Aorta (tissue), 5 donors: ENCODE results near the gene MICAL2. TPM values are rescaled to one million over a fixed set of nuclear protein-coding genes. Genes with fewer than 3 reads are reported as not detected.
A peak's percentile ranks its signal among the peaks of the same experiment; 100 is the strongest.

Experiments
- ATAC-seq: fragments of 200-7000 bp; cut with Tn5 transposase; one replicate; pipeline ENCODE4 v1.9.1; 2022; ENCODE audit warnings: moderate library complexity; ENCODE audit not compliant: low FRiP score
- DNase-seq, 2 donors: peaks; one replicate each; pipeline ENCODE4 v3.0.0-alpha.2; 2020
- H3K27ac ChIP-seq, 2 donors: one replicate each; pipeline ENCODE4 v1.5.1; 2013; ENCODE audit warnings: low read length in 2 of 2, mild to moderate bottlenecking in 2 of 2, moderate library complexity in 2 of 2, control low read depth in 1 of 2, inconsistent platforms in 1 of 2, low read depth in 1 of 2
- H3K27me3 ChIP-seq, 2 donors: one replicate each; pipeline ENCODE4 v1.6.1; 2013; ENCODE audit warnings: control low read depth in 1 of 2, low read length in 1 of 2, mild to moderate bottlenecking in 1 of 2, moderate library complexity in 1 of 2; ENCODE audit not compliant: insufficient read depth in 2 of 2, control insufficient read depth in 1 of 2
- H3K36me3 ChIP-seq, 2 donors: one replicate each; pipeline ENCODE4 v1.6.1; 2013; ENCODE audit warnings: control low read depth in 1 of 2, low read length in 1 of 2, mild to moderate bottlenecking in 1 of 2; ENCODE audit not compliant: insufficient read depth in 2 of 2, control insufficient read depth in 1 of 2
- H3K4me1 ChIP-seq, 2 donors: one replicate each; pipeline ENCODE4 v1.6.1; 2013; ENCODE audit warnings: low read length in 2 of 2, control low read depth in 1 of 2, mild to moderate bottlenecking in 1 of 2, moderate library complexity in 1 of 2; ENCODE audit not compliant: insufficient read depth in 2 of 2, control insufficient read depth in 1 of 2
- H3K4me3 ChIP-seq, 2 donors: one replicate each; pipeline ENCODE4 v1.5.1; 2013; ENCODE audit warnings: low read length in 2 of 2, control low read depth in 1 of 2, mild to moderate bottlenecking in 1 of 2
- H3K9me3 ChIP-seq: one replicate; pipeline ENCODE4 v1.6.1; 2013; ENCODE audit warnings: mild to moderate bottlenecking, low read length; ENCODE audit not compliant: control insufficient read depth
- WGBS, 2 donors: extraction: QIAGEN DNeasy Blood & Tissue Kit; methylation state at CpG; one replicate each; pipeline ENCODE4 v1.1.7; 2013; 5-methylcytosine and 5-hydroxymethylcytosine counted together
- intact Hi-C, 2 donors: fragments of 100-400 bp; cut with DNase I; formaldehyde crosslinking; loops; one replicate each; pipeline versions ENCODE4 v1.14.2 to v1.15.0; 2022
- polyA plus RNA-seq, 2 donors: library from polyadenylated mRNA; stranded (reverse); fragments of 200-250 nt; gene quantifications; one replicate each; pipeline ENCODE4 v1.2.3, GENCODE V29; 2013
- total RNA-seq, 2 donors: library from RNA; stranded (reverse); fragmentation: NEBNext Ultra II Directional; extraction: Animal tissue kit (Norgen Biotek cat#: 25700); gene quantifications; one replicate each; pipeline ENCODE4 v1.2.1, GENCODE V29; 2021
- donor health status: healthy with polysubstance abuse.
- donor health status: Bipolar disorder and iron deficiency.
- donor health status: DM: no; HTN: no; CAD: no.
- donor health status: DM: no; HTN: no; CAD: no.
- donor health status: DM: yes; HTN: yes; CAD: no.

The MICAL2 gene
- total and polyA plus RNA-seq, 4 donors = 87.7 to 605 (median 280) TPM

GRCh38 chr11:12162652-12163051 is 52.3 kb downstream of the MICAL2 start:
- intact Hi-C loops = loop anchor here (2.0 to 5.0 kb wide), 5 partner anchors 40 to 120 kb away; partner anchors contain the start of gene MICAL2 (in 1 of the 2)
- Histone ChIP-seq H3K27ac (peak overlapping the region; percentile 83 to 99), H3K36me3 (peaks cover 0 to 11% of the 10 kb centered on the region in 2 donors), H3K9me3 (no peaks in the 10 kb centered on the region), H3K27me3 (no peaks in the 10 kb centered on the region), H3K4me3 (no peak overlapping the region), H3K4me1 (peaks cover 5 to 29% of the 10 kb centered on the region in 2 donors)
- ATAC-seq (no peak), DNase-seq (no peak)
- WGBS, 2 donors = 71 to 83% methylated on average over 1 of the region's 1 CpG

GRCh38 chr11:12163181-12163941 is 53.0 kb downstream of the MICAL2 start:
- Histone ChIP-seq H3K27me3 (no peaks in the 10 kb centered on the region), H3K27ac (peak overlapping the region; percentile 98 to 99), H3K36me3 (peaks cover 0 to 11% of the 10 kb centered on the region in 2 donors), H3K4me3 (no peak overlapping the region), H3K4me1 (peaks cover 5 to 29% of the 10 kb centered on the region in 2 donors), H3K9me3 (no peaks in the 10 kb centered on the region)
- ATAC-seq (peak; percentile 68), DNase-seq (peak; percentile 81 to 89)
- intact Hi-C loops = loop anchor here (2.0 to 5.0 kb wide), 5 partner anchors 39 to 119 kb away; partner anchors contain the start of gene MICAL2 (in 1 of the 2)
- WGBS, 2 donors = 12 to 13% methylated on average over 13 of the region's 13 CpGs

- no peaks in the 10 kb centered on the region for H3K27me3 ChIP-seq
- intact Hi-C loops = loop anchor here (5.0 kb wide), 4 partner anchors 38 to 118 kb away; partner anchors contain the start of gene MICAL2 (in 1 of the 2)
- WGBS, 2 donors = 47 to 54% methylated on average over 9 of the region's 9 CpGs
- H3K36me3 ChIP-seq = peaks cover 0 to 11% of the 10 kb centered on the region in 2 donors
- peak in 1 of 2 donors; percentile 60 for DNase-seq
- H3K27ac ChIP-seq = peak overlapping the region; percentile 98 to 99
- H3K4me1 ChIP-seq = peaks cover 5 to 25% of the 10 kb centered on the region in 2 donors
- no peaks in the 10 kb centered on the region for H3K9me3 ChIP-seq
- no peak overlapping the region for H3K4me3 ChIP-seq
- ATAC-seq = no peak
These were observed 53.9 kb downstream of the MICAL2 start for GRCh38 chr11:12164061-12165014.

- ATAC-seq = no peak
- intact Hi-C loops = no loop called here
- H3K27ac ChIP-seq = peak overlapping the region; percentile 87 to 92
- peaks cover 0 to 11% of the 10 kb centered on the region in 2 donors for H3K36me3 ChIP-seq
- 35 to 49% methylated on average over 8 of the region's 8 CpGs for WGBS, 2 donors
- no peaks in the 10 kb centered on the region for H3K9me3 ChIP-seq
- H3K4me3 ChIP-seq = no peak overlapping the region
- H3K27me3 ChIP-seq = no peaks in the 10 kb centered on the region
- peaks cover 5 to 17% of the 10 kb centered on the region in 2 donors for H3K4me1 ChIP-seq
- DNase-seq = no peak
These were observed 55.0 kb downstream of the MICAL2 start for GRCh38 chr11:12165237-12165875.

- Histone ChIP-seq H3K9me3 (no peaks in the 10 kb centered on the region), H3K4me3 (no peak overlapping the region), H3K27me3 (no peaks in the 10 kb centered on the region), H3K36me3 (peaks cover 0 to 11% of the 10 kb centered on the region in 2 donors), H3K27ac (peak overlapping the region; percentile 92 to 97), H3K4me1 (peaks cover 5 to 19% of the 10 kb centered on the region in 2 donors)
- WGBS, 2 donors = 42 to 68% methylated on average over 5 of the region's 5 CpGs
- intact Hi-C loops = no loop called here
- DNase-seq (no peak), ATAC-seq (no peak)
These were observed 56.1 kb downstream of the MICAL2 start for GRCh38 chr11:12166299-12167060.

GRCh38 chr11:12167061-12168000 is 56.9 kb downstream of the MICAL2 start:
- peaks cover 4 to 9% of the 10 kb centered on the region in 2 donors for H3K36me3 ChIP-seq
- WGBS, 2 donors = 8 to 14% methylated on average over 16 of the region's 16 CpGs
- intact Hi-C loops = no loop called here

GRCh38 chr11:12168114-12168513 is 57.7 kb downstream of the MICAL2 start:
- Histone ChIP-seq H3K36me3 (peaks cover 2 to 4% of the 10 kb centered on the region in 2 donors), H3K9me3 (no peaks in the 10 kb centered on the region), H3K4me3 (no peak overlapping the region), H3K27me3 (no peaks in the 10 kb centered on the region), H3K4me1 (peaks cover 0 to 10% of the 10 kb centered on the region in 2 donors), H3K27ac (peak overlapping the region; percentile 70 to 79)
- DNase-seq (no peak), ATAC-seq (no peak)
- WGBS, 2 donors = 78 to 84% methylated on average over 3 of the region's 3 CpGs
- intact Hi-C loops = no loop called here

More at GRCh38 chr11:12167061-12168000, 56.9 kb downstream of the MICAL2 start:
- DNase-seq (no peak), ATAC-seq (no peak)
- Histone ChIP-seq H3K27ac (peak overlapping the region; percentile 92 to 97), H3K27me3 (no peaks in the 10 kb centered on the region), H3K4me3 (no peak overlapping the region), H3K9me3 (no peaks in the 10 kb centered on the region), H3K4me1 (peaks cover 5 to 14% of the 10 kb centered on the region in 2 donors)
